PC-3 (cell line): Measurements from ENCODE around the gene PCDHA1. TPM values are rescaled to one million over a fixed set of nuclear protein-coding genes. Genes with fewer than 3 reads are reported as not detected.

Experiments used
- ATAC-seq: fragments of 200-7000 bp; cut with Tn5 transposase; 2 replicates; pipeline ENCODE4 v1.9.1; 2020; ENCODE audit warnings: mild to moderate bottlenecking, moderate library complexity
- BruUV-seq: library from RNA; stranded (reverse); fragments of 400-500 nt; replicated peaks from 2 replicates; lab custom pipeline; 2021; lab: Mats Ljungman, UMichigan
- CTCF ChIA-PET: fragments of 300-600 bp; sonication (Branson Sonifier 250); formaldehyde crosslinking; loops from one replicate; lab custom pipeline; 2022; ENCODE audit warnings: antibody characterized with exemption; lab: Charles Lee
- POLR2A ChIA-PET: fragments of 300-600 bp; sonication (Branson Sonifier 250); formaldehyde crosslinking; loops from one replicate; lab custom pipeline; 2022; ENCODE audit warnings: antibody characterized with exemption; ENCODE audit not compliant: unreplicated experiment; lab: Charles Lee
- DNase-seq: peaks from one replicate; pipeline ENCODE4 v3.0.0-alpha.2; 2015
- H2AFZ ChIP-seq: fragments of 300-600 bp; sonication (generic); 2 replicates; pipeline ENCODE4 v1.6.0; 2016; ENCODE audit warnings: antibody characterized with exemption, low read length
- H3F3A ChIP-seq: fragments of 300-600 bp; sonication (generic); one replicate; pipeline ENCODE4 v1.6.0; 2017; ENCODE audit warnings: antibody characterized with exemption, low read length, control low read depth, mild to moderate bottlenecking; ENCODE audit not compliant: unreplicated experiment
- H3K27ac ChIP-seq: fragments of 300-600 bp; sonication (generic); 2 replicates; pipeline ENCODE4 v1.5.1; 2016; ENCODE audit warnings: mild to moderate bottlenecking, low read length
- H3K27me3 ChIP-seq: fragments of 300-600 bp; sonication (generic); 2 replicates; pipeline ENCODE4 v1.6.1; 2016; ENCODE audit warnings: low read length, mixed read lengths
- H3K36me3 ChIP-seq: fragments of 300-600 bp; sonication (generic); 2 replicates; pipeline ENCODE4 v1.6.1; 2016; ENCODE audit warnings: low read depth, mixed run types, low read length, mixed read lengths
- H3K4me1 ChIP-seq: fragments of 300-600 bp; sonication (generic); 2 replicates; pipeline ENCODE4 v1.5.1; 2016; ENCODE audit warnings: low read length; ENCODE audit not compliant: insufficient read depth
- H3K4me2 ChIP-seq: fragments of 300-600 bp; sonication (generic); 2 replicates; pipeline ENCODE4 v1.6.0; 2016; ENCODE audit warnings: low read length
- H3K4me3 ChIP-seq: fragments of 300-600 bp; sonication (generic); 2 replicates; pipeline ENCODE4 v1.5.1; 2016; ENCODE audit warnings: mild to moderate bottlenecking, low read length, mixed read lengths
- H3K79me2 ChIP-seq: fragments of 300-600 bp; sonication (generic); 2 replicates; pipeline ENCODE4 v1.6.1; 2017; ENCODE audit warnings: low read length, mixed read lengths
- H3K9ac ChIP-seq: fragments of 300-600 bp; sonication (generic); 2 replicates; pipeline ENCODE4 v1.6.0; 2016; ENCODE audit warnings: mild to moderate bottlenecking, low read length
- H3K9me2 ChIP-seq: fragments of 300-600 bp; sonication (generic); replicated peaks from 2 replicates; pipeline ENCODE4 v1.6.1; 2016; ENCODE audit warnings: mixed run types, low read length, mixed read lengths
- H3K9me3 ChIP-seq: fragments of 300-600 bp; sonication (generic); 2 replicates; pipeline ENCODE4 v1.6.1; 2016; ENCODE audit warnings: low read length, mixed read lengths
- H4K20me1 ChIP-seq: fragments of 300-600 bp; sonication (generic); 2 replicates; pipeline ENCODE4 v1.6.1; 2016; ENCODE audit warnings: low read length, mixed read lengths
- CTCF ChIP-seq: fragments of 300-600 bp; sonication (generic); conservative IDR thresholded peaks from 2 replicates; pipeline ENCODE4 v1.5.1; 2017; ENCODE audit warnings: antibody characterized with exemption, low read depth, mild to moderate bottlenecking, low read length
- EZH2 ChIP-seq: fragments of 300-600 bp; sonication (generic); IDR thresholded peaks from one replicate; pipeline ENCODE4 v1.6.1; 2017; ENCODE audit warnings: antibody characterized with exemption, mild to moderate bottlenecking, low read length; ENCODE audit not compliant: unreplicated experiment
- EZH2phosphoT487 ChIP-seq: fragments of 300-600 bp; sonication (generic); IDR thresholded peaks from 2 replicates; pipeline ENCODE4 v1.6.1; 2018; ENCODE audit warnings: mild to moderate bottlenecking, antibody characterized with exemption, low read length, borderline replicate concordance
- intact Hi-C: fragments of 100-400 bp; cut with micrococcal nuclease; formaldehyde crosslinking; loops from 2 replicates; pipeline ENCODE4 v1.9.0; 2023
- total RNA-seq: library from RNA; depleted of rRNA; stranded (reverse); fragments of >200 nt; gene quantifications from 2 replicates; pipeline ENCODE4 v1.2.3, GENCODE V29; 2014

PCDHA1 gene
- total RNA-seq, 1 experiment from 2014 or later: not detected

GRCh38 chr5:140964356-140964755, 178.4 kb downstream of the PCDHA1 start:
- H4K20me1 ChIP-seq: no peaks in the 10 kb centered on the region
- no peak overlapping the region for H3K9ac ChIP-seq
- no peak overlapping the region for H3K27ac ChIP-seq
- H3K36me3 ChIP-seq: no peaks in the 10 kb centered on the region
- ATAC-seq (no peak), DNase-seq (no peak)
- H3K9me3 ChIP-seq: no peaks in the 10 kb centered on the region
- H3K4me3 ChIP-seq: no peak overlapping the region
- H3F3A ChIP-seq: no peaks in the 10 kb centered on the region
- TF ChIP-seq CTCF: no peak
- H3K79me2 ChIP-seq: peaks cover 11% of the 10 kb centered on the region; the same call in 1 of the 2 replicates
- no peaks in the 10 kb centered on the region for H3K27me3 ChIP-seq
- POLR2A ChIA-PET: no interaction called here
- H2AFZ ChIP-seq: no peak overlapping the region
- H3K4me1 ChIP-seq: peaks cover 11% of the 10 kb centered on the region; the same call in 1 of the 2 replicates
- no peak overlapping the region for H3K4me2 ChIP-seq
- intact Hi-C loops: no loop called here
- no TSS peak for BruUV-seq
- CTCF ChIA-PET: no interaction called here
- H3K9me2 ChIP-seq: no peaks in the 10 kb centered on the region

- Histone ChIP-seq H3K9me3 (no peaks in the 10 kb centered on the region), H3K27me3 (no peaks in the 10 kb centered on the region), H3K27ac (no peak overlapping the region), H3K4me1 (peaks cover 16% of the 10 kb centered on the region), H3K9me2 (no peaks in the 10 kb centered on the region), H3K4me3 (peak overlapping the region; percentile 90), H3K36me3 (no peaks in the 10 kb centered on the region), H2AFZ (peak overlapping the region; percentile 94), H3K9ac (peak overlapping the region; percentile 42; the same call in 1 of the 2 replicates), H3K4me2 (peak overlapping the region; percentile 97), H3F3A (no peaks in the 10 kb centered on the region), H4K20me1 (no peaks in the 10 kb centered on the region), H3K79me2 (peaks cover 11% of the 10 kb centered on the region; the same call in 1 of the 2 replicates)
- DNase-seq (peak; percentile 8), ATAC-seq (peak; percentile 36)
- BruUV-seq: TSS peak; percentile 71
- ChIA-PET CTCF (interaction anchor here (1.2 to 1.4 kb wide), 2 partner anchors 74 to 145 kb away, joined by 4 to 7 read pairs; partner anchors contain the start of gene PCDHA5), POLR2A (interaction anchor here (0.6 to 1.7 kb wide), 2 partner anchors 45 to 74 kb away, joined by 4 to 6 read pairs; no protein-coding TSS in a partner anchor)
- no peak for TF ChIP-seq EZH2
- TF ChIP-seq EZH2phosphoT487: no peak
- no peak for TF ChIP-seq CTCF
- intact Hi-C loops: loop anchor here (1.0 to 5.0 kb wide), 3 partner anchors 36 to 74 kb away; partner anchors contain the start of gene PCDHAC1
Observed at GRCh38 chr5:140965905-140966292, 180.0 kb downstream of the PCDHA1 start.
